GM12878 (cell line): Measurements from ENCODE around the gene RAB3B. TPM values are rescaled to one million over a fixed set of nuclear protein-coding genes. Genes with fewer than 3 reads are reported as not detected.
A peak's percentile ranks its signal among the peaks of the same experiment; 100 is the strongest.

Experiments
- ATAC-seq: fragments of 200-7000 bp; cut with Tn5 transposase; 3 replicates; pipeline ENCODE4 v1.9.1; 2020; ENCODE audit warnings: mild to moderate bottlenecking, moderate library complexity
- BruUV-seq: library from RNA; stranded (reverse); fragments of 400-500 nt; replicated peaks from 2 replicates; lab custom pipeline; 2021; lab: Mats Ljungman, UMichigan
- CTCF ChIA-PET: fragments of 300-600 bp; sonication (Branson Sonifier 250); formaldehyde crosslinking; extraction: SDS; loops from one replicate; lab custom pipeline; 2021; ENCODE audit warnings: inconsistent platforms; lab: Yijun Ruan, JAX
- POLR2A ChIA-PET: fragments of 350-600 bp; formaldehyde crosslinking; extraction: SDS; loops from one replicate; lab custom pipeline; 2021; ENCODE audit warnings: inconsistent platforms; lab: Charles Lee
- RAD21 ChIA-PET: fragments of 300-600 bp; sonication (Branson Sonifier 250); formaldehyde crosslinking; loops from one replicate; lab custom pipeline; 2023; ENCODE audit warnings: antibody characterized with exemption; ENCODE audit not compliant: unreplicated experiment; lab: Charles Lee
- SMC1A ChIA-PET: fragments of 300-600 bp; sonication (Branson Sonifier 250); formaldehyde crosslinking; loops from one replicate; lab custom pipeline; 2023; ENCODE audit not compliant: unreplicated experiment, uncharacterized antibody; lab: Charles Lee
- DNase-seq: peaks from one replicate; pipeline ENCODE4 v3.0.0-alpha.2; 2011; ENCODE audit warnings: low read depth, low spot score
- FAIRE-seq: peaks from 3 replicates; lab custom pipeline; 2011; peaks lifted over from hg19 to GRCh38; lab: Jason Lieb, UNC
- H2AFZ ChIP-seq: 2 replicates; pipeline ENCODE4 v1.6.0; 2011; ENCODE audit warnings: low read depth, low read length, control low read depth; ENCODE audit not compliant: control insufficient read depth
- H3K27ac ChIP-seq: 2 replicates; pipeline ENCODE4 v1.5.1; 2011; ENCODE audit warnings: control low read depth; ENCODE audit not compliant: control insufficient read depth, insufficient read depth
- H3K27me3 ChIP-seq, 2 experiments: replicated peaks in 1 of 2; 2 replicates each; pipeline versions ENCODE4 v1.6.0 to v1.6.1; 2011; ENCODE audit warnings: low read length in 1 of 2; ENCODE audit not compliant: control insufficient read depth in 2 of 2, insufficient read depth in 2 of 2
- H3K36me3 ChIP-seq, 2 experiments: 2 replicates each; pipeline ENCODE4 v1.5.1; 2011; ENCODE audit warnings: low read length in 1 of 2; ENCODE audit not compliant: control insufficient read depth in 2 of 2, insufficient read depth in 2 of 2
- H3K4me1 ChIP-seq: 2 replicates; pipeline ENCODE4 v1.6.1; 2011; ENCODE audit warnings: mild to moderate bottlenecking, low read length, moderate library complexity, mixed read lengths; ENCODE audit not compliant: control insufficient read depth, insufficient read depth
- H3K4me2 ChIP-seq: 2 replicates; pipeline ENCODE4 v1.6.0; 2011; ENCODE audit warnings: control low read depth; ENCODE audit not compliant: control insufficient read depth, insufficient read depth
- H3K4me3 ChIP-seq: fragments of 200-600 bp; sonication (generic); 2 replicates; pipeline ENCODE4 v1.5.1; 2016
- H3K79me2 ChIP-seq: 2 replicates; pipeline ENCODE4 v1.6.0; 2011; ENCODE audit warnings: low read length; ENCODE audit not compliant: control insufficient read depth, insufficient read depth
- H3K9ac ChIP-seq: 2 replicates; pipeline ENCODE4 v1.8.0; 2011; ENCODE audit warnings: low read length, control low read depth, mixed read lengths; ENCODE audit not compliant: control insufficient read depth, insufficient read depth
- H3K9me3 ChIP-seq: replicated peaks from 3 replicates; pipeline ENCODE4 v1.5.1; 2011; ENCODE audit warnings: mild to moderate bottlenecking, low read length; ENCODE audit not compliant: control insufficient read depth, insufficient read depth
- H4K20me1 ChIP-seq: 2 replicates; pipeline ENCODE4 v1.6.0; 2011; ENCODE audit not compliant: control insufficient read depth, insufficient read depth
- ATF7 ChIP-seq: fragments of 450-650 bp; IDR thresholded peaks from 2 replicates; pipeline ENCODE4 v1.6.1; 2016; ENCODE audit warnings: low read depth, mild to moderate bottlenecking
- BCL3 ChIP-seq: IDR thresholded peaks from 2 replicates; pipeline ENCODE4 v1.6.1; 2011; ENCODE audit warnings: borderline replicate concordance, low read depth, mild to moderate bottlenecking, moderate library complexity, low read length; ENCODE audit not compliant: insufficient read depth, poor library complexity, severe bottlenecking
- CREB1 ChIP-seq: IDR thresholded peaks from 2 replicates; pipeline ENCODE4 v1.6.1; 2012; ENCODE audit warnings: low read depth, mild to moderate bottlenecking, inconsistent platforms
- E2F4 ChIP-seq: IDR thresholded peaks from 2 replicates; pipeline ENCODE4 v1.6.1; 2012; ENCODE audit warnings: low read depth, low read length, improper control_type of control experiment
- ELK1 ChIP-seq: IDR thresholded peaks from 2 replicates; pipeline ENCODE4 v1.6.1; 2012; ENCODE audit warnings: low read depth, low read length, improper control_type of control experiment
- ESRRA ChIP-seq: IDR thresholded peaks from 2 replicates; pipeline ENCODE4 v1.6.1; 2012; ENCODE audit warnings: mild to moderate bottlenecking, low read length, improper control_type of control experiment
- IKZF1 ChIP-seq: fragments of 450-650 bp; conservative IDR thresholded peaks from 2 replicates; pipeline ENCODE4 v1.6.1; 2017; ENCODE audit warnings: antibody characterized with exemption, mild to moderate bottlenecking
- JUNB ChIP-seq: IDR thresholded peaks from 2 replicates; pipeline ENCODE4 v1.6.1; 2016; ENCODE audit warnings: antibody characterized with exemption, mild to moderate bottlenecking
- JUND ChIP-seq: IDR thresholded peaks from 2 replicates; pipeline ENCODE4 v1.6.1; 2012; ENCODE audit warnings: low read depth, mild to moderate bottlenecking, low read length, improper control_type of control experiment, moderate library complexity
- POLR2A ChIP-seq: IDR thresholded peaks from 2 replicates; pipeline ENCODE4 v1.6.1; 2011; ENCODE audit warnings: low read depth, mild to moderate bottlenecking, low read length
- SMAD1 ChIP-seq: fragments of 450-650 bp; IDR thresholded peaks from 2 replicates; pipeline ENCODE4 v1.6.1; 2018; ENCODE audit warnings: mild to moderate bottlenecking, low read depth; ENCODE audit not compliant: partially characterized antibody
- SPI1 ChIP-seq: IDR thresholded peaks from 2 replicates; pipeline ENCODE4 v1.6.1; 2011; ENCODE audit warnings: low read depth, mild to moderate bottlenecking, low read length, moderate library complexity, borderline replicate concordance; ENCODE audit not compliant: insufficient read depth
- SUZ12 ChIP-seq: fragments of 200-600 bp; sonication (generic); IDR thresholded peaks from one replicate; pipeline ENCODE4 v1.6.1; 2018; ENCODE audit warnings: antibody characterized with exemption, mild to moderate bottlenecking; ENCODE audit not compliant: unreplicated experiment
- TBL1XR1 ChIP-seq: IDR thresholded peaks from 2 replicates; pipeline ENCODE4 v1.6.1; 2012; ENCODE audit warnings: low read depth, low read length, improper control_type of control experiment
- ZBTB11 ChIP-seq: fragments of 450-650 bp; formaldehyde crosslinking; IDR thresholded peaks from 2 replicates; pipeline ENCODE4 v1.5.0; 2022; ENCODE audit warnings: mild to moderate bottlenecking, missing genetic modification characterization
- ZNF207 ChIP-seq: fragments of 450-650 bp; IDR thresholded peaks from 2 replicates; pipeline ENCODE4 v1.6.1; 2014; ENCODE audit warnings: antibody characterized with exemption, mild to moderate bottlenecking, borderline replicate concordance
- WGBS: methylation state at CpG from one replicate; pipeline ENCODE4 v1.1.6; 2016; ENCODE audit warnings: low lambda C conversion rate; ENCODE audit not compliant: insufficient replicate concordance, insufficient coverage; ENCODE audit errors: missing lambda C conversion rate; 5-methylcytosine and 5-hydroxymethylcytosine counted together
- in situ Hi-C: fragments of 300-500 bp; cut with MboI; formaldehyde crosslinking; loops from 9 replicates; pipeline ENCODE4 v1.14.3; 2018; ENCODE audit warnings: mixed read lengths
- intact Hi-C: fragments of 100-400 bp; cut with micrococcal nuclease; formaldehyde crosslinking; loops from one replicate; pipeline ENCODE4 v1.14.2; 2022; ENCODE audit not compliant: unreplicated experiment
- polyA plus RNA-seq, 11 experiments: library from polyadenylated mRNA; depleted of rRNA in 4 of 11; unstranded in 6 of 11; stranded (reverse) in 5 of 11; fragments of >200 nt; fragmentation: Nextera tagmentation in 4 of 11; fragmentation: Illumina TruSeq in 1 of 11; extraction: Ambion mirVana in 4 of 11; extraction: Trizol in 1 of 11; gene quantifications; 1 replicate in 1 of 11; 2 replicates in 10 of 11; pipeline versions ENCODE4 v1.2.1 to v1.2.3, GENCODE V29; 2011 to 2016; ENCODE audit warnings: inconsistent platforms in 2 of 11, missing spikeins in 2 of 11, low read depth in 1 of 11
- total RNA-seq, 4 experiments: library from RNA; depleted of rRNA in 3 of 4; stranded (reverse); fragments of >200 nt in 3 of 4; fragmentation: Illumina TruSeq in 1 of 4; extraction: Trizol in 1 of 4; gene quantifications; 2 replicates each; pipeline versions ENCODE4 v1.2.1 to v1.2.3, GENCODE V29; 2013 to 2021

RAB3B gene
- total and polyA plus RNA-seq, 10 of the 15 experiments (the other 5 are each of a cell fraction or from before 2014, with no cell fraction given), result 0.05 to 0.32 (median 0.24) TPM

- ChIA-PET CTCF (interaction anchor here (0.7 to 3.8 kb wide), 7 partner anchors 10 to 1481 kb away, joined by 3 to 22 read pairs (median 4); no protein-coding TSS in a partner anchor), POLR2A (no interaction called here), RAD21 (interaction anchor here (0.9 to 1.4 kb wide), 4 partner anchors 9 to 39 kb away, joined by 3 to 6 read pairs (median 4); no protein-coding TSS in a partner anchor), SMC1A (interaction anchor here (1.0 to 2.8 kb wide), 8 partner anchors 8 to 194 kb away, joined by 3 to 14 read pairs (median 7); no protein-coding TSS in a partner anchor)
- peak overlapping the region; percentile 46 for H3K27ac ChIP-seq
- FAIRE-seq (peak; percentile 38), ATAC-seq (peak; percentile 61), DNase-seq (peak; percentile 20)
- H4K20me1 ChIP-seq, result no peaks in the 10 kb centered on the region
- no peak overlapping the region for H3K4me3 ChIP-seq
- H2AFZ ChIP-seq, result peak overlapping the region; percentile 42
- intact Hi-C loops, result no loop called here
- peaks cover 29% of the 10 kb centered on the region for H3K4me1 ChIP-seq
- H3K27me3 ChIP-seq, result no peaks in the 10 kb centered on the region
- 0% methylated on average over 4 of the region's 4 CpGs for WGBS
- H3K36me3 ChIP-seq, result no peaks in the 10 kb centered on the region
- no peaks in the 10 kb centered on the region for H3K9me3 ChIP-seq
- no peaks in the 10 kb centered on the region for H3K79me2 ChIP-seq
- in situ Hi-C loops, result no loop called here
- H3K4me2 ChIP-seq, result peak overlapping the region; percentile 67
- BruUV-seq, result no TSS peak
- H3K9ac ChIP-seq, result no peak overlapping the region
- TF ChIP-seq SMAD1, result no peak
- no peak for TF ChIP-seq ELK1
- no peak for TF ChIP-seq POLR2A
- no peak for TF ChIP-seq TBL1XR1
- TF ChIP-seq E2F4, result no peak
- no peak for TF ChIP-seq BCL3
- no peak for TF ChIP-seq ESRRA
- TF ChIP-seq SUZ12, result no peak
- TF ChIP-seq JUND, result no peak
- TF ChIP-seq CREB1, result no peak
- TF ChIP-seq IKZF1, result 0 out of 2 replicates have a peak, but pooled peaks have one; percentile 47
- peak; percentile 68; the same call in 1 of the 2 replicates for TF ChIP-seq SPI1
- TF ChIP-seq JUNB, result no peak
- TF ChIP-seq ZBTB11 (CRISPR knock-in tag), result no peak
- TF ChIP-seq ATF7, result peak; percentile 39; the same call in 1 of the 2 replicates
- TF ChIP-seq ZNF207, result no peak
These were observed 27.8 kb downstream of the RAB3B start for GRCh38 chr1:51962486-51963356.
